Chondrocyte (in vitro differentiated cells): ENCODE results near the gene SLC13A2. TPM values are rescaled to one million over a fixed set of nuclear protein-coding genes. Genes with fewer than 3 reads are reported as not detected.
A peak's percentile ranks its signal among the peaks of the same experiment; 100 is the strongest.

ENCODE experiments used
- DNase-seq: peaks from one replicate; pipeline ENCODE4 v3.0.0; 2021; ENCODE audit warnings: mixed read lengths, low spot score
- H3K27ac Mint-ChIP-seq: one replicate; pipeline ENCODE4 v1.8.0; 2021; ENCODE audit warnings: mild to moderate bottlenecking, moderate library complexity, mixed read lengths; ENCODE audit not compliant: unreplicated experiment
- H3K27me3 Mint-ChIP-seq: 2 replicates; pipeline ENCODE4 v1.8.0; 2021; ENCODE audit warnings: low read depth, mixed read lengths
- H3K36me3 Mint-ChIP-seq: 2 replicates; pipeline ENCODE4 v1.8.0; 2021; ENCODE audit warnings: low read depth, mixed read lengths
- H3K4me1 Mint-ChIP-seq: 2 replicates; pipeline ENCODE4 v1.8.0; 2021; ENCODE audit warnings: low read depth, mild to moderate bottlenecking, mixed read lengths
- H3K4me3 Mint-ChIP-seq: one replicate; pipeline ENCODE4 v1.8.0; 2021; ENCODE audit warnings: mild to moderate bottlenecking, moderate library complexity, mixed read lengths; ENCODE audit not compliant: unreplicated experiment
- H3K9me3 Mint-ChIP-seq: 2 replicates; pipeline ENCODE4 v1.8.0; 2021; ENCODE audit warnings: low read depth, mixed read lengths
- CTCF ChIP-seq: fragments of 200-600 bp; sonication (generic); IDR thresholded peaks from 2 replicates; pipeline ENCODE4 v1.5.0; 2021; ENCODE audit warnings: antibody characterized with exemption, mild to moderate bottlenecking, moderate library complexity
- total RNA-seq: library from RNA; stranded (reverse); gene quantifications from 3 replicates; pipeline ENCODE4 v1.2.1, GENCODE V29; 2021

Gene SLC13A2
- total RNA-seq, 1 donor from 2014 or later: not detected

- peak; percentile 59 for DNase-seq
- Mint-ChIP-seq H3K27ac (no peak overlapping the region), H3K4me3 (no peak overlapping the region)
Measured at GRCh38 chr17:28472871-28473497, 460 bp upstream of the SLC13A2 start.

GRCh38 chr17:28474111-28474531 lies 677 bp downstream of the SLC13A2 start:
- Mint-ChIP-seq H3K36me3 (no peaks in the 10 kb centered on the region), H3K27ac (no peak overlapping the region), H3K27me3 (peaks cover 49% of the 10 kb centered on the region), H3K9me3 (no peaks in the 10 kb centered on the region), H3K4me3 (no peak overlapping the region), H3K4me1 (no peaks in the 10 kb centered on the region)
- no peak for TF ChIP-seq CTCF
- DNase-seq: peak; percentile 40

More at GRCh38 chr17:28472871-28473497, 460 bp upstream of the SLC13A2 start:
- TF ChIP-seq CTCF: no peak
- Mint-ChIP-seq H3K36me3 (no peaks in the 10 kb centered on the region), H3K4me1 (no peaks in the 10 kb centered on the region), H3K9me3 (no peaks in the 10 kb centered on the region), H3K27me3 (peaks cover 53% of the 10 kb centered on the region)

- Mint-ChIP-seq H3K27ac (no peak overlapping the region), H3K27me3 (peaks cover 42% of the 10 kb centered on the region)
- DNase-seq: peak; percentile 55
Measured at GRCh38 chr17:28475151-28475900, 1.9 kb downstream of the SLC13A2 start.

GRCh38 chr17:28476076-28476865 lies 2.8 kb downstream of the SLC13A2 start:
- Mint-ChIP-seq H3K27ac (no peak overlapping the region), H3K27me3 (peaks cover 40% of the 10 kb centered on the region), H3K9me3 (no peaks in the 10 kb centered on the region), H3K36me3 (no peaks in the 10 kb centered on the region), H3K4me1 (no peaks in the 10 kb centered on the region), H3K4me3 (no peak overlapping the region)
- no peak for TF ChIP-seq CTCF
- peak; percentile 50 for DNase-seq

More at GRCh38 chr17:28475151-28475900, 1.9 kb downstream of the SLC13A2 start:
- Mint-ChIP-seq H3K9me3 (no peaks in the 10 kb centered on the region), H3K4me3 (no peak overlapping the region), H3K36me3 (no peaks in the 10 kb centered on the region), H3K4me1 (no peaks in the 10 kb centered on the region)
- no peak for TF ChIP-seq CTCF

GRCh38 chr17:28477928-28478327 lies 4.5 kb downstream of the SLC13A2 start:
- no peak overlapping the region for H3K4me3 Mint-ChIP-seq
- TF ChIP-seq CTCF: no peak
- H3K27me3 Mint-ChIP-seq: peaks cover 29% of the 10 kb centered on the region
- H3K4me1 Mint-ChIP-seq: no peaks in the 10 kb centered on the region
- H3K9me3 Mint-ChIP-seq: no peaks in the 10 kb centered on the region
- no peaks in the 10 kb centered on the region for H3K36me3 Mint-ChIP-seq
- DNase-seq: peak; percentile 30
- H3K27ac Mint-ChIP-seq: no peak overlapping the region
